GM21390 (cell line): ENCODE measurements around the gene SF3B1.
"Not testable (repeated sequence)": the region's sequence is repeated elsewhere in the genome, so short reads cannot be mapped to it uniquely, and the experiment has no call there.

ENCODE experiments used
- ATAC-seq: cut with Tn5 transposase; IDR thresholded peaks from one replicate; pipeline ENCODE4 v1.9.1; 2021; ENCODE audit not compliant: unreplicated experiment

The SF3B1 gene

DNA sequence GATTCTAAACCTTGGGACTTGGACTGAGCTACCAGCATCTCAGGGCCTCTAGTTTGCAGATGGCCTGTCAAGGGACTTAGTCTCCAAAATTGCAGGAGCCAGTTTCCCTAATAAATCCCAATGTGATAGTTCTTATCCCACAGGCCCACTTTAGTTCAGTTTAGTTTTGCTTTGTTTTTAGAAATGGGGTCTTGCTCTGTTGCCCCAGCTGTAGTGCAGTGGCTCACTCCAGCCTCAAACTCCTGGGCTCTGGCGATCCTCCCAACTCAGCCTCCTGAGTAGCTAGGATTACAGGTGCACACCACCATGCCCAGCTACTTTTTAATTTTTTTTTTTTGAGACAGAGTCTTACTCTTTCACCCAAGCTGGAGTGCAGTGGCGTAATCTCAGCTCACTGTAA lies 2.6 kb upstream of the SF3B1 start:
- no peak for ATAC-seq

- peak; percentile 0 for ATAC-seq
Observed at GRCh38 chr2:197435598-197436420, 981 bp upstream of the SF3B1 start.

GRCh38 chr2:197433780-197434438 lies 919 bp downstream of the SF3B1 start:
- no peak for ATAC-seq

DNA sequence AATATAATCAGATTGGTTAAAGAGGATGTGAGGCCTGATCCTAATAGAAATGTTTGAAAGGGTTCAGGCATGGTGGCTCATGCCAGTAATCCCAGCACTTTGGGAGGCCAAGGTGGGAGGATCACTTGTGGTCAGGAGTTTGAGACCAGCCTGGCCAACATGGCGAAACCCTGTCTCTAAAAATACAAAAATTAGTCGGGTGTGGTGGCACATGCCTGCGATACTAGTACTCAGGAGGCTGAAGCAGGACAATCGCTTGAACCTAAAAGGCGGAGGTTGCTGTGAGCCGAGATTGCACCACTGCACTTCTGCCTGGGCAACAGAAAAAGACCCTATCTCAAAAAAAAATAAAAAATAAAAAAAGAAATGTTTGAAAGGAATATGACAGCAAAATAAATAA lies 2.3 kb downstream of the SF3B1 start:
- ATAC-seq: not testable (repeated sequence)

DNA sequence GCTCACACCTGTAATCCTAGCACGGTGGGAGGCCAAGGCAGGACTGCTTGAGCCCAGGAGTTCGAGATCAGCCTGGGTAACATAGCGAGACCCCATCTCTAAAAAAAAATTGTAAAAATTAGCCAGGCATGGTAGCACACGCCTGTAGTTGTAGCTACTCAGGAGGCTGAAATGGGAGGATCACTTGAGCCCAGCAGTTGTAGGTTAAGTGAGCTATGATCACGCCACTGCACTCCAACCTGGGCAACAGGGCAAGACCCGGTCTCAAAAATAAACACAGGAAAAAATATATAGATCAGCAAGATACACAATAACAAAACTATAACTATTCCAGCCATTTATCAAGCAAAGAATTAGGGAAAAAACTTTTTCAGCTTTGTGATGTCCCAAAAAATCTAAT lies 3.0 kb downstream of the SF3B1 start:
- no peak for ATAC-seq

DNA sequence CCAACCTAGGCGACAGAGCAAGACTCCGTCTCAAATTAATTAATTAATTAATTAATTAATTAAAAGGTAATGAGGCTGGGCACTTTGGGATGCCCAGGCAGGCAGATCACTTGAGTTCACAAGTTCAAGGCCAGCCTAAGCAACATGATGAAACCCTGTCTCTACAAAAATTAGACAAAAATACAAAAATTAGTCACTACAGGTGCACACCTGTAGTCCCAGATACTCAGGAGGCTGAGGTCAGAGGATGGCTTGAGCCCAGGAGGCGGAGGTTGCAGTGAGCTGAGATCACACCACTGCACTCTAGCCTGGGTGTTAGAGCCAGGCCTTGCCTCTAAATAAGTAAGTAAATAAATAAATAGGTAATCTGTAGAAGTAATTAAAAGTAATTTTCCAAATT lies 6.8 kb downstream of the SF3B1 start:
- no peak for ATAC-seq

- ATAC-seq: no peak
Observed at GRCh38 chr2:197426723-197427603, 7.9 kb downstream of the SF3B1 start.

GRCh38 chr2:197425550-197425949 lies 9.3 kb downstream of the SF3B1 start:
- no peak for ATAC-seq

GRCh38 chr2:197423307-197423706 lies 11.5 kb downstream of the SF3B1 start:
- ATAC-seq: no peak

GRCh38 chr2:197419438-197419837 lies 15.4 kb downstream of the SF3B1 start:
- no peak for ATAC-seq

DNA sequence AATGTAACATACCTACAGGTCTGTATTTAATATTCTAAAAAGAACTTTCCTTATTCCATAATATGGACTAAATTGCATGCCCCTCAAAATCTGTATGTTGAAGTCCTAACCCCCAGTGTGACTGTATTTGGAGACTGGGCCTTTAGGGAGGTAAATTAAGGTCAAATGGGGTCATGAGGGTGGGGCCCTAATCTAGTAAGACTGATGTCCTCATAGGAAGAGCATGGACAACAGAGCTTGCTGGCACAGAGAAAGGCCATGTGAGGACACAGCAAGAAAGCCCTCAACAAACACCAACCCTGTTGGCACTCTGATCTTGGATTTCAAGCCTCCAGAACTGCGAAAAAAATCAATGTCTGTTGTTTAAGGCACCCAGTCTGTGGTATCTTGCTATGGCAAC lies 18.6 kb downstream of the SF3B1 start:
- no peak for ATAC-seq

GRCh38 chr2:197414515-197414914 lies 20.3 kb downstream of the SF3B1 start:
- no peak for ATAC-seq

GRCh38 chr2:197414039-197414438 lies 20.8 kb downstream of the SF3B1 start:
- no peak for ATAC-seq

GRCh38 chr2:197405582-197405981 lies 29.2 kb downstream of the SF3B1 start:
- no peak for ATAC-seq

DNA sequence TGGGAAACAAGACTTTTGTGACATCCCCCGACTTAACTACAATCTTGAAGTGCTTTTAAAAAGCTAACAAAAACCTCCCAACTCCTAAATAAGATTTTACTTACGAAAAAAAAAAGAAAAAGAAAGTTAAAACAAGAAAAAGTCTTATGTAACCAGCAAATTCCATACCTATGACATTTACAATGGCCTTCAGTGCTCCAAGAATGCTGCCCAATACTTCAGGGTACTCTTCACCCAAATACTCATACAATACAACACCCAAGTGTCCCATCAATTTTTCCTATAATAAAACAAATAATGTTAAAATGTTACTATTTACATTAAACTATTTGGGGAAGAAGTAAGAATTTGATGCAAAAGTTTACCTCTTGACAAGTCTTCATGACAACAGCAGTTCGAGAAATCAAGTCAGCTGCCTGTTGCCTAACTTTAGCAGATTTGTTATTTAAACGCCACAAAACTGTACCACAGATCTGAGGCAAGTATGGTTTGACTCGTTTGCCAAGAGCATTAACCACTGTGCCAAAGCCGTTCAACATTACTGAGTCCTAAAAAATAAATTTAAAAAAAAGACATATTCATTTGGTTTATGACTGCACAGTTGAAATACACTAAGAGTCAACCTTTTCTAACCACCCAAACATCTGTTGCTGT lies 34.8 kb downstream of the SF3B1 start:
- no peak for ATAC-seq

DNA sequence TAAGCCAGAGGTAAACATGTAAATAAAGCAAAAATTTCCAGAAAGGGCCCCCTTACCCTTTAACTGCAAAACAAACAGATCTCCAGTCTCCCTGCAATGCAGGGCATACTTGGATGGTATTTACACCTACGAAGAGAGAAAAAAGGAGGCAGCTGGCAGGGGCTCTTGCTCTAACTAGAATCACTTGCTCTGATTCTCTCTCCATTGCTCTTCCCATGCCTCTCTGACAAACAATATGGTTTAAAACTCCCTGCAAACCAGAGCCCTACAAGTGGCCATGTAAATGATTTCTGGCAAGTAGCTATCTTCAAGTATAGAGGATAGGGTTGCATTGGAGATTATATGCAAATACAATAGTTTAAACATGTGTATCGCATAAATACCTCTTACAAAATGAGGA lies 35.9 kb downstream of the SF3B1 start:
- ATAC-seq: no peak

DNA sequence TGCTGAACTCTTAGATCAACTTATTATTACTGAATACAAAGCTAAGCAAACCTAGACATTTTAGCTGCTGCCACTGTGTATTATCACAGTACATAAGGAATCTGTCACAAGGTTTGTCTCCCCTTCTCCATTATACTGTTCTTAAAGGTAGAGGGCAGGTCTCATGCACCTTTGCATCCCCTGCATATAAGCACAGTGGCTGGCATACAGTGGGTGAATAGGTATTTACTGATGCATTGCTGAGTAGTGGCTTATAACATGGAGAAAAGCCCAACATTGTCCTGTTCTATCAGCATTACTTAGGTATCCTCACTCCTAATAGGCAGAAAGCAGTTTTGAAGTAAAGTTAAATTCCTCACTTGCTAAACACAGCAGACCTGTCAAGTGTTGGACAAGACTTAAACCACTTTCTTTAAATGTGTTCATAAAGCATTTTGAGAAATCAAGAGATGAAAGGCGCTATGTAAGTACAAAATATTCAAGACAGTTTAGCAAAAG lies 43.6 kb downstream of the SF3B1 start:
- no peak for ATAC-seq

GRCh38 chr2:197388866-197389587 lies 45.8 kb downstream of the SF3B1 start:
- ATAC-seq: no peak

DNA sequence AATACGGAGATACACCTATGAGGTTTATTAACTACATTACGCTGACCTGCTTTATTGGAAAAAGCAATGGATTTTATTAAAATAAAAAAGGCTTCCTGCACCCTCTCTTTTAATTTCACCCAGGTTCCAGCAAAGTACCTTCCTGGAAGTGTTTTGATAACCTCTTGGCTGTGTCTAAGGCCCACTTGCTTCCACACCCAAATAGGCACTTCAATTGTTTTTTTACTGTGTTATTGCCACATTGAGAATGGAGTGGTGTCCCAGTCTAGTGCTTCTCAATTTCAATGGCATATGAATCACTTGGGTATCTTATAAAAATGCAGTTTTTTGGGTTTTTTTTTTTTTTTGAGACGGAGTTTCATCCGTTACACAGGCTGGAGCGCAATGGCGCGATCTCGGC lies 47.6 kb downstream of the SF3B1 start:
- ATAC-seq: no peak

GRCh38 chr2:197386242-197386641 lies 48.6 kb downstream of the SF3B1 start:
- no peak for ATAC-seq
